IMR-90 (cell line): ENCODE data around the gene TNFRSF21. TPM values are rescaled to one million over a fixed set of nuclear protein-coding genes. Genes with fewer than 3 reads are reported as not detected.

Experiments used
- ATAC-seq: fragments of 200-7000 bp; cut with Tn5 transposase; 2 replicates; pipeline ENCODE4 v1.9.1; 2020; ENCODE audit warnings: low read depth, mild to moderate bottlenecking, moderate library complexity
- BruUV-seq: library from RNA; stranded (reverse); fragments of 400-500 nt; replicated peaks from 2 replicates; lab custom pipeline; 2021; lab: Mats Ljungman, UMichigan
- CTCF ChIA-PET: fragments of 300-600 bp; formaldehyde crosslinking; extraction: SDS; loops from one replicate; lab custom pipeline; 2021; ENCODE audit warnings: antibody characterized with exemption; lab: Yijun Ruan, JAX
- POLR2A ChIA-PET: fragments of 300-600 bp; sonication (Branson Sonifier 250); formaldehyde crosslinking; loops from one replicate; lab custom pipeline; 2022; ENCODE audit warnings: antibody characterized with exemption; ENCODE audit not compliant: unreplicated experiment; lab: Charles Lee
- DNase-seq: peaks from one replicate; pipeline ENCODE4 v3.0.0; 2013
- H2AFZ ChIP-seq: replicated peaks from 2 replicates; pipeline ENCODE3; 2013; ENCODE audit warnings: low read length, mild to moderate bottlenecking; ENCODE audit not compliant: poor library complexity
- H2AK5ac ChIP-seq: 2 replicates; pipeline ENCODE4 v1.6.1; 2013; ENCODE audit warnings: low read depth, low read length, inconsistent platforms
- H2AK9ac ChIP-seq: replicated peaks from 2 replicates; pipeline ENCODE3; 2013; ENCODE audit warnings: mild to moderate bottlenecking, low read depth, low read length, moderate library complexity; ENCODE audit not compliant: poor library complexity
- H2BK120ac ChIP-seq: 2 replicates; pipeline ENCODE4 v1.6.1; 2013; ENCODE audit warnings: low read depth, low read length, inconsistent platforms
- H2BK15ac ChIP-seq: 3 replicates; pipeline ENCODE4 v1.6.1; 2013; ENCODE audit warnings: low read depth, low read length, inconsistent platforms
- H2BK20ac ChIP-seq: 2 replicates; pipeline ENCODE4 v1.6.1; 2013; ENCODE audit warnings: low read depth, mild to moderate bottlenecking, inconsistent platforms, low read length, moderate library complexity
- H2BK5ac ChIP-seq: 2 replicates; pipeline ENCODE4 v1.6.1; 2013; ENCODE audit warnings: mild to moderate bottlenecking, low read depth, low read length, inconsistent platforms; ENCODE audit not compliant: poor library complexity, severe bottlenecking
- H3K14ac ChIP-seq: replicated peaks from 2 replicates; pipeline ENCODE4 v1.6.1; 2013; ENCODE audit warnings: low read depth, low read length, inconsistent platforms
- H3K18ac ChIP-seq: 2 replicates; pipeline ENCODE4 v1.6.1; 2013; ENCODE audit warnings: low read depth, low read length, control low read depth
- H3K23ac ChIP-seq: 2 replicates; pipeline ENCODE4 v1.6.1; 2013; ENCODE audit warnings: low read depth, low read length, inconsistent platforms
- H3K27ac ChIP-seq: 2 replicates; pipeline ENCODE4 v1.5.1; 2013; ENCODE audit warnings: mild to moderate bottlenecking, control low read depth, low read length; ENCODE audit not compliant: insufficient read depth
- H3K27me3 ChIP-seq: 2 replicates; pipeline ENCODE4 v1.6.1; 2013; ENCODE audit warnings: low read length; ENCODE audit not compliant: control insufficient read depth, insufficient read depth
- H3K36me3 ChIP-seq: 2 replicates; pipeline ENCODE4 v1.6.1; 2013; ENCODE audit warnings: low read length, mixed read lengths; ENCODE audit not compliant: control insufficient read depth, insufficient read depth
- H3K4ac ChIP-seq: 2 replicates; pipeline ENCODE4 v1.6.1; 2013; ENCODE audit warnings: low read depth, low read length, inconsistent platforms
- H3K4me1 ChIP-seq: 2 replicates; pipeline ENCODE4 v1.6.1; 2013; ENCODE audit warnings: low read length, mixed read lengths; ENCODE audit not compliant: control insufficient read depth, insufficient read depth
- H3K4me2 ChIP-seq: 2 replicates; pipeline ENCODE4 v1.6.1; 2013; ENCODE audit warnings: low read depth, mild to moderate bottlenecking, control low read depth, low read length, moderate library complexity
- H3K4me3 ChIP-seq: 2 replicates; pipeline ENCODE4 v1.5.1; 2013; ENCODE audit warnings: low read depth, mild to moderate bottlenecking, control low read depth, low read length, moderate library complexity; ENCODE audit not compliant: insufficient read depth
- H3K56ac ChIP-seq: 2 replicates; pipeline ENCODE4 v1.6.1; 2013; ENCODE audit warnings: low read length, inconsistent platforms; ENCODE audit not compliant: insufficient read depth; ENCODE audit errors: extremely low read depth
- H3K79me1 ChIP-seq, 2 experiments: 2 replicates each; pipeline ENCODE4 v1.6.1; 2013; ENCODE audit warnings: low read length in 2 of 2, inconsistent platforms in 1 of 2, low read depth in 1 of 2
- H3K9ac ChIP-seq: 2 replicates; pipeline ENCODE4 v1.6.1; 2013; ENCODE audit warnings: low read depth, low read length, control low read depth
- H3K9me1 ChIP-seq: 2 replicates; pipeline ENCODE4 v1.6.1; 2013; ENCODE audit warnings: low read length, inconsistent platforms; ENCODE audit not compliant: insufficient read depth
- H3K9me3 ChIP-seq: 2 replicates; pipeline ENCODE4 v1.6.1; 2013; ENCODE audit warnings: low read length; ENCODE audit not compliant: control insufficient read depth, insufficient read depth
- H4K20me1 ChIP-seq: 2 replicates; pipeline ENCODE4 v1.6.1; 2013; ENCODE audit warnings: low read length, inconsistent platforms; ENCODE audit not compliant: insufficient read depth
- H4K5ac ChIP-seq: 2 replicates; pipeline ENCODE4 v1.6.1; 2013; ENCODE audit warnings: mild to moderate bottlenecking, low read depth, low read length, control low read depth
- H4K8ac ChIP-seq, 2 experiments: 2 replicates each; pipeline ENCODE4 v1.6.1; 2013; ENCODE audit warnings: low read depth in 2 of 2, low read length in 2 of 2, control low read depth in 1 of 2, inconsistent platforms in 1 of 2
- H4K91ac ChIP-seq: 2 replicates; pipeline ENCODE4 v1.6.1; 2013; ENCODE audit warnings: low read depth, low read length, inconsistent platforms; ENCODE audit not compliant: insufficient read depth
- BHLHE40 ChIP-seq: fragments of 150-350 bp; IDR thresholded peaks from 2 replicates; pipeline ENCODE4 v1.6.1; 2016; ENCODE audit warnings: mild to moderate bottlenecking, low read depth, low read length
- CEBPB ChIP-seq: IDR thresholded peaks from 2 replicates; pipeline ENCODE4 v1.6.1; 2012; ENCODE audit warnings: low read depth, low read length, improper control_type of control experiment
- CTCF ChIP-seq: conservative IDR thresholded peaks from 2 replicates; pipeline ENCODE4 v1.5.1; 2012; ENCODE audit warnings: mild to moderate bottlenecking, low read depth, low read length, improper control_type of control experiment
- ELK1 ChIP-seq: fragments of 150-350 bp; IDR thresholded peaks from 2 replicates; pipeline ENCODE4 v1.6.1; 2016; ENCODE audit warnings: low read depth, mild to moderate bottlenecking, low read length, moderate library complexity, borderline replicate concordance
- FOS ChIP-seq: fragments of 150-350 bp; IDR thresholded peaks from 2 replicates; pipeline ENCODE4 v1.6.1; 2016; ENCODE audit warnings: low read depth, low read length
- MAFK ChIP-seq: IDR thresholded peaks from 2 replicates; pipeline ENCODE4 v1.6.1; 2012; ENCODE audit warnings: low read depth, low read length, improper control_type of control experiment
- MAZ ChIP-seq: IDR thresholded peaks from 2 replicates; pipeline ENCODE4 v1.6.1; 2012; ENCODE audit warnings: low read depth, mild to moderate bottlenecking, low read length, improper control_type of control experiment, moderate library complexity, borderline replicate concordance
- MXI1 ChIP-seq: IDR thresholded peaks from 2 replicates; pipeline ENCODE4 v1.6.1; 2012; ENCODE audit warnings: low read depth, mild to moderate bottlenecking, low read length, moderate library complexity, borderline replicate concordance
- NFE2L2 ChIP-seq: fragments of 150-350 bp; IDR thresholded peaks from 2 replicates; pipeline ENCODE4 v1.6.1; 2016; ENCODE audit warnings: low read depth, mild to moderate bottlenecking, low read length
- POLR2A ChIP-seq: IDR thresholded peaks from 2 replicates; pipeline ENCODE4 v1.6.1; 2012; ENCODE audit warnings: mild to moderate bottlenecking, low read depth, low read length
- RAD21 ChIP-seq: IDR thresholded peaks from 2 replicates; pipeline ENCODE4 v1.6.1; 2012; ENCODE audit warnings: low read length, improper control_type of control experiment
- RFX5 ChIP-seq: IDR thresholded peaks from 2 replicates; pipeline ENCODE4 v1.8.0; 2012; ENCODE audit warnings: low read depth, mild to moderate bottlenecking, low read length, moderate library complexity
- WGBS, 2 experiments: methylation state at CpG; one replicate each; pipeline versions ENCODE4 v1.1.5 to v1.1.7; 2013; ENCODE audit warnings: missing lambda C conversion rate in 2 of 2; ENCODE audit not compliant: insufficient read length in 1 of 2; ENCODE audit errors: extremely low coverage in 2 of 2; 5-methylcytosine and 5-hydroxymethylcytosine counted together
- dilution Hi-C: fragments of 300-500 bp; cut with HindIII; formaldehyde crosslinking; loops from one replicate; pipeline ENCODE4 v1.14.3; 2018; ENCODE audit warnings: low sequenced_read_pairs; ENCODE audit not compliant: unreplicated experiment
- in situ Hi-C: fragments of 300-500 bp; cut with MboI; formaldehyde crosslinking; loops from 3 replicates; pipeline ENCODE4 v1.14.3; 2019; ENCODE audit warnings: low sequenced_read_pairs, inconsistent platforms, mixed read lengths
- intact Hi-C: fragments of 100-400 bp; cut with micrococcal nuclease; formaldehyde crosslinking; loops from 2 replicates; pipeline ENCODE4 v1.10.0; 2022
- polyA plus RNA-seq, 3 experiments: library from polyadenylated mRNA; depleted of rRNA; stranded (reverse); fragments of >200 nt; gene quantifications; 2 replicates each; pipeline ENCODE4 v1.2.3, GENCODE V29; 2012; ENCODE audit warnings: low replicate concordance in 1 of 3
- total RNA-seq: library from RNA; depleted of rRNA; stranded (reverse); fragments of >200 nt; gene quantifications from 2 replicates; pipeline ENCODE4 v1.2.3, GENCODE V29; 2012

TNFRSF21 gene
- total and polyA plus RNA-seq, 2 of the 4 experiments (the other 2 are of a cell fraction) = 2.9 to 6.9 TPM

GRCh38 chr6:47195011-47195650 is 114.6 kb downstream of the TNFRSF21 start:
- H3K56ac ChIP-seq = no peak overlapping the region
- H3K9ac ChIP-seq = no peak overlapping the region
- intact Hi-C loops = no loop called here
- H4K91ac ChIP-seq = no peak overlapping the region
- ATAC-seq (peak; percentile 84), DNase-seq (peak; percentile 39)
- peak overlapping the region; percentile 3; the same call in 1 of the 2 replicates for H3K27ac ChIP-seq
- in situ Hi-C loops = no loop called here
- no peaks in the 10 kb centered on the region for H3K9me1 ChIP-seq
- H4K8ac ChIP-seq = peak overlapping the region in 1 of 2 experiments; percentile 23; a peak in 1 of 4 replicates
- TF ChIP-seq MXI1 = no peak
- TF ChIP-seq RFX5 = no peak
- TF ChIP-seq CTCF = no peak
- no peak for TF ChIP-seq ELK1
- no peak for TF ChIP-seq FOS
- TF ChIP-seq MAFK = no peak
- no peak for TF ChIP-seq NFE2L2
- no peak for TF ChIP-seq BHLHE40
- no peak for TF ChIP-seq MAZ
- no peak for TF ChIP-seq RAD21
- TF ChIP-seq POLR2A = no peak
- TF ChIP-seq CEBPB = no peak
- peak overlapping the region; percentile 29; the same call in 1 of the 2 replicates for H2BK20ac ChIP-seq
- H3K18ac ChIP-seq = no peak overlapping the region
- no peaks in the 10 kb centered on the region for H3K36me3 ChIP-seq
- no peak overlapping the region for H3K4ac ChIP-seq
- no peak overlapping the region for H2BK5ac ChIP-seq
- H3K79me1 ChIP-seq = no peaks in the 10 kb centered on the region
- 0 out of 2 replicates have a peak overlapping the region, but pooled peaks have one; percentile 5 for H2BK120ac ChIP-seq
- no TSS peak for BruUV-seq
- 82% methylated on average over 2 of the region's 4 CpGs; no CpG with 5 or more reads in 1 of the 2 experiments for WGBS, 2 experiments
- H4K5ac ChIP-seq = no peak overlapping the region
- no peak overlapping the region for H2AK5ac ChIP-seq
- no peak overlapping the region for H2AFZ ChIP-seq
- CTCF ChIA-PET = interaction anchor here (1.0 kb wide), 1 partner anchor 9 kb away, joined by 3 read pairs; no protein-coding TSS in a partner anchor
- H4K20me1 ChIP-seq = no peaks in the 10 kb centered on the region
- peaks cover 2% of the 10 kb centered on the region for H3K4me1 ChIP-seq
- no peak overlapping the region for H2AK9ac ChIP-seq
- H3K27me3 ChIP-seq = no peaks in the 10 kb centered on the region
- H3K14ac ChIP-seq = no peak overlapping the region
- POLR2A ChIA-PET = interaction anchor here (0.7 kb wide), 1 partner anchor 47 kb away, joined by 3 read pairs; no protein-coding TSS in a partner anchor
- H2BK15ac ChIP-seq = no peak overlapping the region
- H3K23ac ChIP-seq = no peak overlapping the region
- H3K4me3 ChIP-seq = no peak overlapping the region
- H3K4me2 ChIP-seq = no peak overlapping the region
- dilution Hi-C loops = no loop called here
- H3K9me3 ChIP-seq = no peaks in the 10 kb centered on the region
